ENCODE data around the gene IKZF3. TPM values are rescaled to one million over a fixed set of nuclear protein-coding genes. Genes with fewer than 3 reads are reported as not detected.

Gene IKZF3
- total RNA-seq, 4 donors from 2014 or later: 1.8 to 2.8 (median 2.6) TPM

- peaks cover 0 to 13% of the 10 kb centered on the region in 2 donors for H3K4me1 ChIP-seq
- H3K36me3 ChIP-seq: no peaks in the 10 kb centered on the region
- no peak for DNase-seq
- H3K9me3 ChIP-seq: no peaks in the 10 kb centered on the region
- no peaks in the 10 kb centered on the region for H3K27me3 ChIP-seq
- intact Hi-C loops (cut with DNase I): no loop called here
- H3K4me3 ChIP-seq (replicated peaks in 1 of 3): no peak overlapping the region
- TF ChIP-seq CTCF (IDR thresholded peaks at IDR 0.05): no peak
- TF ChIP-seq POLR2A (IDR thresholded peaks at IDR 0.05): no peak
- 54 to 55% methylated on average over 2 of the region's 2 CpGs for WGBS, 2 donors
- no peak overlapping the region for H3K27ac ChIP-seq
Observed at GRCh38 chr17:39781861-39782213, 82.3 kb downstream of the IKZF3 start.

GRCh38 chr17:39781031-39781860 is 82.9 kb downstream of the IKZF3 start:
- Histone ChIP-seq H3K9me3 (no peaks in the 10 kb centered on the region), H3K36me3 (no peaks in the 10 kb centered on the region), H3K4me3 (replicated peaks in 1 of 3) (no peak overlapping the region), H3K27me3 (no peaks in the 10 kb centered on the region), H3K4me1 (peaks cover 0 to 13% of the 10 kb centered on the region in 2 donors), H3K27ac (no peak overlapping the region)
- 61 to 72% methylated on average over 6 of the region's 6 CpGs for WGBS, 2 donors
- TF ChIP-seq CTCF (IDR thresholded peaks at IDR 0.05) (no peak), POLR2A (IDR thresholded peaks at IDR 0.05) (no peak)
- no peak for DNase-seq
- intact Hi-C loops (cut with DNase I): no loop called here

- H3K27ac ChIP-seq: no peak overlapping the region
- H3K9me3 ChIP-seq: no peaks in the 10 kb centered on the region
- no peak overlapping the region for H3K4me3 ChIP-seq (replicated peaks in 1 of 3)
- TF ChIP-seq POLR2A (IDR thresholded peaks at IDR 0.05) (no peak), CTCF (IDR thresholded peaks at IDR 0.05) (no peak)
- no peaks in the 10 kb centered on the region for H3K27me3 ChIP-seq
- H3K4me1 ChIP-seq: peaks cover 0 to 11% of the 10 kb centered on the region in 2 donors
- intact Hi-C loops (cut with DNase I): no loop called here
- no peak for DNase-seq
- WGBS, 2 donors: 56 to 67% methylated on average over 11 of the region's 11 CpGs
- H3K36me3 ChIP-seq: no peaks in the 10 kb centered on the region
Observed at GRCh38 chr17:39777534-39778365, 86.4 kb downstream of the IKZF3 start.

GRCh38 chr17:39776252-39776651 is 87.9 kb downstream of the IKZF3 start:
- H3K4me1 ChIP-seq: no peaks in the 10 kb centered on the region

More at GRCh38 chr17:39776252-39776651, 87.9 kb downstream of the IKZF3 start:
- Histone ChIP-seq H3K4me3 (replicated peaks in 1 of 3) (no peak overlapping the region), H3K9me3 (no peaks in the 10 kb centered on the region), H3K27me3 (no peaks in the 10 kb centered on the region), H3K27ac (no peak overlapping the region), H3K36me3 (no peaks in the 10 kb centered on the region)
- no peak for TF ChIP-seq POLR2A (IDR thresholded peaks at IDR 0.05)
- TF ChIP-seq CTCF (IDR thresholded peaks at IDR 0.05): no peak
- intact Hi-C loops (cut with DNase I): no loop called here
- DNase-seq: no peak

Data from thyroid gland (tissue), 4 donors.